Limb (tissue), 2 donors: ENCODE results near the gene GC.
"Not testable (repeated sequence)": the region's sequence is repeated elsewhere in the genome, so short reads cannot be mapped to it uniquely, and the experiment has no call there.

ENCODE experiments used
- DNase-seq, 2 donors: peaks; one replicate each; pipeline ENCODE4 v3.0.0-alpha.2; 2016; ENCODE audit errors: extremely low spot score in 2 of 2

The GC gene

GRCh38 chr4:71768123-71768522 lies 15.8 kb downstream of the GC start:
- DNase-seq: no peak

DNA sequence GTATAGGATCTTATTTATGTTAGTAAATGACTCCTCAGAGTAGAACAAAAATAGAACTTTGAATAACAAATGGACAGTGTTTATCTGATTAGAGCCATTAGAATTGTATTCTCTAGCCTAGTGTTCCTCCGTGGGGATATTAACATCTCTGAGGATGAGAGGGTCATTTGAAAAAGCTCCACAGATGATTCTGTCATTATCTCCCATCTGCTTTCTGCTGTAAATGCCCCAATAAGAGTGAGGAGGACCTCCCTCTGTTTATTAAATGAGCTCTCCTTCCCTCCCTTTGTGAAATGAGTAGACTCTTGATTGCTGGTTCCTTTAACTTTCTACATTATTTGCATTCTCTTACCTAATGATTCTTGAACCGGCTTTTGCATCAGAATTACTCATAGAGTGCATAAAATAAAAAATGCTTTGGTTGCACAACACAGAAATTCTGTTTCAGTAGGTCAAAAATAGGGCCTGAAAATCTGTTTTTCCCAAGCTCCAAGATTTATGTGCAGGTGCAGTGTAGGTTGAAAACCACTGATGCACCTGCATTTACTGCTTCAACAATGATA lies 18.0 kb downstream of the GC start:
- no peak for DNase-seq

DNA sequence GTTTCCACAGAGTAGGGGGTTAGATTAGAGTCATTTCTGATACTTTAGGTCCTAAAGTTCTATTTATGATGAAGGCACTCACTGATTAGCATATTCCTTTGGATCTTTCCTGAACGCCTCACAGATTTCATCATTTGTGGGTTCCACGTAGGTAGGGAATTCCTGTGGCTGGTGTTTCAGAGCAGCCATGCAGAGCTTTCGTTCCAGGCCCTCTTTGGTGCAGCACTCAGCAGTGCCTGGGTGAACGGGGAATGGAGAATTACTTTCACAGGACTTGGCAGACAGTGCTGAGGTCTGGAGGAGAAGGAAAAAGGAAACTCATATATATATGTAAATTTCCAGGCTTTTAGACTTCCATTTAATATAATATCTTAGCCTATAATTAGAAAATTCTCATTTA lies 18.5 kb downstream of the GC start:
- DNase-seq: peak in 1 of 2 donors; percentile 4

DNA sequence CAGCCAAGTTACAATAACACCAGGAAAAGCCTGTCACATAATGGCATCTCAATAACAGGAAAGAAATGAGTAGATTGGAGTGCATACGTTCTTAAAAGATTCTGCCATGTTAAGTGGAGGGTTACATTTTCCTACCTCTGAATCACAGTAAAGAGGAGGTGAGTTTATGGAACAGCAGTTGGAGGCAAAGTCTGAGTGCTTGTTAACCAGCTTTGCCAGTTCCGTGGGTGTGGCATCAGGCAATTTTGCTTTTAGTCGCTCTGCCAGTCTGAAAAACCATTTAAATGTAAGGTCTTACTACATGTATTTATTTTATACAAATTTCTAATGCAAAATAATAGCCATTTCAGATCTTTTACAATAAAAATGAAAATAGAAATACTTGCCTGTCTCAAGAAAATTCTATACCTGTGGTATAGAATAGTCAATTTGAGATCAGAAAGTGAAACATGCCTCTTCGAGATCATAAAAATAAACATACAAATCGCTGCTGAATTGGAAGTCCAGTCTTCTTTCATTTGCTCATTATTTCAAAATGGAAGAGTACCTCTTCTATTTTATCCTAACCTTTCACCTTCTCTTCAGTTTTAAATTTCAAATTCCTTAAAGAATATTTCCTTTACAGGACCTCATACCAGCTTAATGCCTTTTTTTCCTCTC lies 31.4 kb downstream of the GC start:
- no peak for DNase-seq

DNA sequence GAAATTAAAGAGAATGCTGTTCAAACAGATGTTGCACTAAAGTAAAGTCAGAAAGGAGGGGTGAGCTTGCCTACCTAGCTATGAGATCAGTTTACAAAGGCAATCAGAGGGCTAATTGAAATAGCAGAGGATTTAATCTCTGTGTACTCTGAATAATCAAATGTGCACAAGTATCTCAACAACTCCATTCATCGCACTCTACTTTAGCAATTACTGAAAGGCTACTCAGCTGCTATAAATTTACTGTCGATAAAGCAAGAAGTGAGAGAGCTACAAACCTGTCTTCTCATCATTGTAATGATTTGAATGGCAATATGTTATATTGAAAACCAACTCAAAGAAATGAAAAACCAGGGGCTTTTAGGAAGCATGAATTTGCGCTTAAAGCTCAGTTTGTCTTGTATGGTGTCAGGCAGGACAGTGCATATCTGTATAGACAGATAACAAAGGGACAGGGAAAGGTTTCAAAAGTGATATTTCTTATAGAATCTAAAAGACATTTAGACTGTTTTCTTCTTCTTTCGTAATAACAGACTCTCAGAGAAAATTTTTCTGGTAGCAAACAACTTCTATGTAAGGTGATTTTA lies 34.8 kb downstream of the GC start:
- DNase-seq: no peak

DNA sequence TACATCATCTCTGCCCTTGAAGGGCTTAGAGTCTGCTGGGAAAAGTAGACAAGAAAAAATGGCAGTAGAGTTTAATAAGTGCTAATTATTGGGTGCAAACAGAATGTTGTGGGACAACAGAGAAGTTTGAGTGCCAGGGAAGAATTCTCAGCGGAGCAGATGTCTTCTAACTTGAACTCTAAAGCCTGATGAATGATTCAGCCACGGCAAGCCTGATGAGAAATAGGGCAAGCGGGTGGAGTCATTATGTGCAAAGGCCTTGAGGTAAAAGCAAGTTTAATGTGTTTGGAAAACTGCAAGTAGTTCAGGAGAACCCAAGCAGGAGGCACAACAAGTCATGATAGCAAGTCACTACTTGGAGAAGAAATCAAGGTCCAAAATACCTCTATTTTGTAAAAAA lies 37.5 kb downstream of the GC start:
- no peak for DNase-seq

DNA sequence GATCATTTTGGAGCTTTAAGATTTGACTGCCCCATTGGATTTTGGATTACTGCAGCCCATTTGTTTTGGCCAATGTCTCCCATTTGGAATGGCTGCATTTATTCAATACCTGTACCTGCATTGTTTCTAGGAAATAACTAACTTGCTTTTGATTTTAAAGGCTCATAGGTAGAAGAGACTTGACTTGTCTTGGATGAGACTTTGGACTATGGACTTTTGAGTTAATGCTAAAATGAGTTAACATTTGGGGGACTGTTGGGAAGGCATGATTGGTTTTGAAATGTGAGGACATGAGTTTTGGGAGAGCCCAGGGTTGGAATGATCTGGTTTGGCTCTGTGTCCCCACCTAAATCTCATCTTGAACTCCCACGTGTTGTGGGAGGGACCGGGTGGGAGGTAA lies 45.1 kb downstream of the GC start:
- not testable (repeated sequence) for DNase-seq

DNA sequence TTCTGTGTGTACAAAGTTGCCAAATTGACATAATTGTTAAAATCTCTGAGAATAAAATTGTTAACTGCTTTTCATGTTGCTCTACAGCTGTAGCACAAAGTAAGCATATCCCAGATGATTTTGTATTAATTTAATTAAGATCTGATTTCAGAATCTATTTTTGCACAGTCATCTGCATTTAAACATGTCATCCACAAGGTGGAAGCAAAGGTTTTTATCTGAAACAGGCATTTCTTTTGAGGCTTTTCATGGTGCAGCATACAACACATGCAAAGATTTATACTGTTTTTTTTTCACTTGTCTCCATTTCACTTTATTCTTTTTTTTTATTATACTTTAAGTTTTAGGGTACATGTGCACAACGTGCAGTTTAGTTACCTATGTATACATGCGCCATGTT lies 51.2 kb downstream of the GC start:
- DNase-seq: peak in 1 of 2 donors; percentile 29

DNA sequence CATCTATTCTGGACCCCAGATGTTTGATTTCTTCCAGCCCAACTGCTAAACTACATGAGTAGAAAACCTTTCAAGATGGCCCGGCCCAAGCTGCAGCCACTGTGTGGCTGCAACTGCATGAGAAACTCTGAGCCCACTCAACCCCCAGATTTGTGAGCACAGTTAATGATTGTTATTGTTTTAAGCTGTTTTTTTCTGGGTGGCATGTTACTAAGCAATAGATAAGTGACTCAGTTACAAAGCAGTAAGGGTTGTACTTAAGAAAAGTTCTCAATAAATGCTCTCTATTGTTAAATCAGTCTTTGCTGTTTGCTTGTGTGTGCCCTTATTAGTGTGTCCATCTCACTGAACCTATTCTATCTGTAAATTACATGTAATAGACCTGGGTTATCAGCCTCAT lies 51.8 kb downstream of the GC start:
- no peak for DNase-seq

DNA sequence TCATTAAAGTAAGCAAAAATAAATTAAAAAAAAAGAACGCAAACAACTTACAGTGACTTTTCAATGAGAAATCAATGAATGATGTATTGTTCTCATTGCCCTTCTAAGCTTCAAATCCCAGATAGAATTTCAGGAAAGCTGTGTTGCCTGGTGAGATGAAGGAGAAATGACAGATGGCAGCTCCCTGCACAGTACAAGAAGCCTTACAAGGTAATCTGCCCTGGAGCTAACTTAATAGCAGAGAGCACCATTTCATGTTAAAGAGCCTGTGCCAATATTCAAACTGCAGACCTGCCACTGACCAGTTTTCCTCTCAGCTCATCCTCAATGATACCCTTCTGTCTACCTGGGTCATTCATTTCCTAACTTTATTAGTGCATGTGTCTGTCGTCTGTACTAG lies 54.0 kb downstream of the GC start:
- DNase-seq: no peak

DNA sequence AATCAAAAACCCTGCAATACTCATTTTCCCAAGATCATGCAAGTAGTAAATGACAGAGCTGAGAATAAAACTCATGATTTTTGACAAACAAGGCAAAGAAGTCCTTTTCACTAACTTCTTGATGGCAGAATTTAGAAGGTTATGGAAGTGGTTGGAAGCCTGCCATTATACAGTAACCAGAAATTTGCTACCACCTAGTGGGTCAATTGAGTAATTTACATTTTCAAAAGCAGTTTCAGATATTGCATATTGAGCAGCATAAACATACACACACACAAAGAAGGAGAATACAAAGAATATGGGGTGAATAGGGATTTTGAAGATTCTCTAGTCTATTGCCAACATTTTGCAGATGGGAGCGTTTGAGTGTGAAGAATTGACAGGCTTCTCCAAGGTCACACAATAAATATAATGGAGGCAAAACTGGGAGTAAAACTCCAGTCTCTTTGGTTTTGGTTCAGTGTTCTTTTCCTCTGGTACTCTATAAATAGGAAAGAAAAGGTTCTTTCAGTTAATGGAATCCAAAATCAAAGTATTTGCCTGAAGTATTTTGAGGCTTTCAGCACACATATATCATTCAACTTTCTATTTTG lies 70.2 kb downstream of the GC start:
- DNase-seq: peak in 1 of 2 donors; percentile 85

- no peak for DNase-seq
These were observed 71.9 kb downstream of the GC start for GRCh38 chr4:71711985-71712348.

DNA sequence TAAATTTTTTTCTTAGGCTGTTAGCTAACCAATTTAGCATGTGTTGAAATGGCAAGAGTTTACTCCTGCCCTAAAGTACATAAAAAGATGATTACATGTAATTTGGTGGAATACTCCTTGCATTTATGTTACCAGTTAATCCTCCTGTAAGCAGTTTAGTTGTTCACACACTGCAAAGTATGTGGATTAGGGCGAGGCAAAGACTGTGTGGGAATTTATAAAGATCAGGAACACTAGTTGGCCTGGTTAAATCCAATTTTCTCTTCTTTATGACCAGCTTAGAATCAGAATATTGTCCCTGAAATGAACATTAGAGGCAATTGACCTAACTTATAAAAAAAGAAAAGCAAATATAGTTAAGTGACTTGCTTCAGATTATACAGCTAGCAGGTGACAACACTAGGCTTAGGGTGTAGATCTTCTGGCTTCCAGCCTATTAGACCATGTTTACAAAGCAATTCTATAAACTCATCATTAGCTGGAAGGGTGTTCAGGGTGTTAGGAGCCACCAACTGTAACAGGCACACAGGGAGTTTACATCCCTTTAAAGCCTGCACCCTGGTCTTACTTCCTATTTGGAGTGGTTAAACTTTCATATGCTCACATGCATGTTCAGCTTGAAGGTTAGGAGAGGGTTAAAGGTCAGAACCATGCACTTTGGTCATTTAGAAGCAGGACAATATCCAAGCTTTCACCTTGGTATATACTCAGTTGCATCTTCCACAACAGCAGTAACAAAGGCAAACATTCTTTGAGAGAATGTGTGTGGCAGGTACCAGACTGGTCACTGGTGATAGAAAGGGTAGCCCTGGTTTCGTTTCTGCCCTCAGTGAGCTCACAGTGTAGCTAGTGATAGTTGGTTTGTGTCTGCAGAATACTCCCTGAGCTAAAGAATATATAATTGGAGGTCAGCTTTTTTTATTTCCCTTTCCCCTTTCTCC lies 72.6 kb downstream of the GC start:
- DNase-seq: no peak

- DNase-seq: no peak
These were observed 73.9 kb downstream of the GC start for GRCh38 chr4:71709961-71710360.

DNA sequence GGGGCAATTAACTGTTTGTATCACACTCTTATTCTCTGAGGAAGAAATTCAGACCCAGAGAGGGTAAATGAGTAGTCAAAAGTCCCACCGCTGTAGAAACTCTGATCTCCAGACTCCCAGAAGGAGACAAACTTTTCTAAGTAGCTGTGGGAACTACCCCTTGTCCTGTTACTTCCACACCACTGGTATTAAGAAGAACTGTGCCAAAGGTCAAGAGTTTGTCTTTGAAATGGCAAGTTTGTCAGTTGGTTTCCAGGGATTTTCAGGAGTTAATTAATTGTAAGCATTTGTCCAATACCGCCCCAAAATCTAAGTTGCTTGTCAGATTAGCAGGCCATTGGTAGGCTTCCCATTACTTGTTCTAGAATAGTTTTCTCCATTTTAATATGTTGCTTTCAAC lies 85.7 kb downstream of the GC start:
- DNase-seq: no peak

GRCh38 chr4:71697031-71697430 lies 86.8 kb downstream of the GC start:
- no peak for DNase-seq

- DNase-seq: no peak
These were observed 88.9 kb downstream of the GC start for GRCh38 chr4:71694961-71695360.

GRCh38 chr4:71692963-71693362 lies 90.9 kb downstream of the GC start:
- no peak for DNase-seq

DNA sequence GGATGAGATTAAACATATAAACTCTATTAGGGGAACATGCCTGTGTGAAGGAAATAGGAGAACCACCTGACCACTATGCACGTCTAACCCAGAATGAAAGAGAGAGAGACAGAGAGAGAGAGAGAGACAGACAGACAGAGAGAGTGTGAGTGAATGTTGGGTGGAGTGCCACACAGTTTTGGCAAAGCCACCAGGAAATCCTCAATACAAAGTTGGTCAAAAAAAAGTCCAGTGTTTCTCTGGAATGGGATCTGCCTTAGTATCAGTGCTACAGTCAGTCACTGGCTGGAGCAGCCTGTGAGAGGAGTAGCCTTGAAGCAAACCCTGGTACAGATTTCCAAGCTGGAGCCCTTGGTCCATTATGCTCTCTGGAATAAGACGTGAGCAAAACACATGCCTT lies 91.7 kb downstream of the GC start:
- DNase-seq: no peak
